SK-N-SH treated with all-trans-retinoic acid at 6 μM for 48 hours (cell line): ENCODE results near the gene RAPSN.

ENCODE experiments used
- ATAC-seq: fragments of 200-7000 bp; cut with Tn5 transposase; 3 replicates; pipeline ENCODE4 v1.9.1; 2020; ENCODE audit warnings: mild to moderate bottlenecking, moderate library complexity
- ARNTL ChIP-seq: fragments of 450-650 bp; formaldehyde crosslinking; IDR thresholded peaks from 2 replicates; pipeline ENCODE4 v1.5.0; 2020; ENCODE audit warnings: low read depth, mild to moderate bottlenecking, moderate library complexity, borderline replicate concordance
- BACH2 ChIP-seq: fragments of 250-450 bp; sonication (Bioruptor Pico); IDR thresholded peaks from 2 replicates; pipeline ENCODE4 v1.9.0; 2021; ENCODE audit warnings: mild to moderate bottlenecking, borderline replicate concordance
- CREB5 ChIP-seq: fragments of 250-450 bp; sonication (Bioruptor Pico); IDR thresholded peaks from 2 replicates; pipeline ENCODE4 v1.5.1; 2020; ENCODE audit warnings: low read depth, mild to moderate bottlenecking, moderate library complexity
- CSRNP3 ChIP-seq: fragments of 250-450 bp; sonication (Bioruptor Pico); IDR thresholded peaks from 2 replicates; pipeline ENCODE4 v1.5.1; 2021; ENCODE audit warnings: mild to moderate bottlenecking, moderate library complexity
- ESRRG ChIP-seq: fragments of 250-450 bp; sonication (Bioruptor Pico); IDR thresholded peaks from 2 replicates; pipeline ENCODE4 v1.6.1; 2021; ENCODE audit warnings: mild to moderate bottlenecking
- GLIS3 ChIP-seq: fragments of 250-450 bp; sonication (Bioruptor Pico); IDR thresholded peaks from 2 replicates; pipeline ENCODE4 v1.5.0; 2020; ENCODE audit warnings: mild to moderate bottlenecking, moderate library complexity
- ISL1 ChIP-seq: fragments of 250-450 bp; sonication (Bioruptor Pico); IDR thresholded peaks from 2 replicates; pipeline ENCODE4 v2.1.2; 2022; ENCODE audit warnings: mild to moderate bottlenecking, moderate library complexity
- OSR1 ChIP-seq: fragments of 250-450 bp; sonication (Bioruptor Pico); IDR thresholded peaks from 2 replicates; pipeline ENCODE4 v1.8.0; 2022; ENCODE audit warnings: moderate library complexity, mild to moderate bottlenecking, inconsistent platforms
- PATZ1 ChIP-seq: fragments of 250-450 bp; sonication (Bioruptor Pico); IDR thresholded peaks from 2 replicates; pipeline ENCODE4 v1.8.0; 2020; ENCODE audit warnings: mild to moderate bottlenecking, moderate library complexity, borderline replicate concordance
- POU6F1 ChIP-seq: fragments of 250-450 bp; sonication (Bioruptor Pico); IDR thresholded peaks from 2 replicates; pipeline ENCODE4 v1.8.0; 2021; ENCODE audit warnings: low read depth, mild to moderate bottlenecking, moderate library complexity, borderline replicate concordance
- PPARA ChIP-seq: fragments of 250-450 bp; sonication (Bioruptor Pico); IDR thresholded peaks from 2 replicates; pipeline ENCODE4 v1.5.0; 2020; ENCODE audit warnings: mild to moderate bottlenecking, borderline replicate concordance
- RARB ChIP-seq: fragments of 250-450 bp; sonication (Bioruptor Pico); IDR thresholded peaks from 2 replicates; pipeline ENCODE4 v1.8.0; 2021; ENCODE audit warnings: mild to moderate bottlenecking, moderate library complexity
- SNAI2 ChIP-seq: fragments of 250-450 bp; sonication (Bioruptor Pico); IDR thresholded peaks from 2 replicates; pipeline ENCODE4 v1.5.0; 2020; ENCODE audit warnings: mild to moderate bottlenecking, moderate library complexity
- TCF4 ChIP-seq: fragments of 250-450 bp; sonication (Bioruptor Pico); IDR thresholded peaks from 2 replicates; pipeline ENCODE4 v1.8.0; 2021; ENCODE audit warnings: mild to moderate bottlenecking, moderate library complexity, borderline replicate concordance
- TOX ChIP-seq: fragments of 250-450 bp; sonication (Bioruptor Pico); IDR thresholded peaks from 2 replicates; pipeline ENCODE4 v1.8.0; 2021; ENCODE audit warnings: mild to moderate bottlenecking, moderate library complexity, borderline replicate concordance
- TSHZ2 ChIP-seq: fragments of 250-450 bp; sonication (Bioruptor Pico); IDR thresholded peaks from 2 replicates; pipeline ENCODE4 v1.5.0; 2020; ENCODE audit warnings: mild to moderate bottlenecking, moderate library complexity
- ZC3H10 ChIP-seq: fragments of 250-450 bp; sonication (Bioruptor Pico); IDR thresholded peaks from 2 replicates; pipeline ENCODE4 v1.5.1; 2021; ENCODE audit warnings: mild to moderate bottlenecking, moderate library complexity
- ZFP3 ChIP-seq: fragments of 250-450 bp; sonication (Bioruptor Pico); IDR thresholded peaks from 2 replicates; pipeline ENCODE4 v1.5.0; 2020; ENCODE audit warnings: mild to moderate bottlenecking, moderate library complexity
- ZFP30 ChIP-seq: fragments of 450-650 bp; formaldehyde crosslinking; IDR thresholded peaks from 2 replicates; pipeline ENCODE4 v1.5.0; 2022; ENCODE audit warnings: mild to moderate bottlenecking, moderate library complexity
- ZNF565 ChIP-seq: fragments of 450-650 bp; formaldehyde crosslinking; conservative IDR thresholded peaks from 2 replicates; pipeline ENCODE4 v1.5.0; 2020; ENCODE audit warnings: low read depth, mild to moderate bottlenecking, moderate library complexity
- ZNF70 ChIP-seq: fragments of 450-650 bp; formaldehyde crosslinking; IDR thresholded peaks from 2 replicates; pipeline ENCODE4 v1.5.0; 2020; ENCODE audit warnings: mild to moderate bottlenecking, moderate library complexity
- ZNF8 ChIP-seq: fragments of 450-650 bp; formaldehyde crosslinking; IDR thresholded peaks from 2 replicates; pipeline ENCODE4 v1.5.0; 2020; ENCODE audit warnings: mild to moderate bottlenecking, moderate library complexity

Gene RAPSN

GRCh38 chr11:47394050-47394321 is 55.0 kb downstream of the RAPSN start:
- TF ChIP-seq POU6F1, result no peak
- no peak for TF ChIP-seq ZNF565 (CRISPR knock-in tag)
- no peak for TF ChIP-seq BACH2 (CRISPR knock-in tag)
- ATAC-seq, result no peak

GRCh38 chr11:47393163-47394049 is 55.5 kb downstream of the RAPSN start:
- TF ChIP-seq ARNTL (CRISPR knock-in tag) (no peak), TSHZ2 (CRISPR knock-in tag) (no peak), ZFP3 (no peak), ISL1 (CRISPR knock-in tag) (no peak), TCF4 (CRISPR knock-in tag) (no peak), CREB5 (CRISPR knock-in tag) (no peak), RARB (CRISPR knock-in tag) (no peak), PATZ1 (CRISPR knock-in tag) (no peak), POU6F1 (no peak), SNAI2 (no peak), OSR1 (CRISPR knock-in tag) (no peak), PPARA (CRISPR knock-in tag) (no peak), BACH2 (CRISPR knock-in tag) (no peak), ESRRG (CRISPR knock-in tag) (no peak), CSRNP3 (CRISPR knock-in tag) (no peak)
- ATAC-seq, result peak; percentile 41; the same call in 2 of the 3 replicates

GRCh38 chr11:47392546-47393162 is 56.3 kb downstream of the RAPSN start:
- ATAC-seq, result no peak
- TF ChIP-seq ZNF8 (CRISPR knock-in tag) (no peak), ISL1 (CRISPR knock-in tag) (no peak), ZC3H10 (CRISPR knock-in tag) (no peak), GLIS3 (CRISPR knock-in tag) (no peak), BACH2 (CRISPR knock-in tag) (no peak), RARB (CRISPR knock-in tag) (no peak), POU6F1 (no peak), ARNTL (CRISPR knock-in tag) (no peak), ZFP30 (CRISPR knock-in tag) (no peak), TOX (CRISPR knock-in tag) (no peak), ZNF70 (no peak), OSR1 (CRISPR knock-in tag) (no peak), PPARA (CRISPR knock-in tag) (no peak), PATZ1 (CRISPR knock-in tag) (no peak)
